ENCODE data around the gene BAIAP2L2. TPM values are rescaled to one million over a fixed set of nuclear protein-coding genes. Genes with fewer than 3 reads are reported as not detected.

Gene BAIAP2L2
- total and polyA plus RNA-seq, 2 of the 4 experiments (the other 2 are of a cell fraction), result 0.18 to 0.46 TPM

- no peak for ATAC-seq (ENCODE audit: low read depth)
- Histone ChIP-seq H3K9me1 (ENCODE audit: insufficient read depth, low read length) (0 out of 2 replicates have a peak, but pooled peaks cover 11% of the 10 kb centered on the region), H3K14ac (replicated peaks; ENCODE audit: low read depth, low read length) (no peak overlapping the region), H4K8ac (ENCODE audit: low read depth in 2 of 2, low read length in 2 of 2) (no peak overlapping the region), H3K9ac (ENCODE audit: low read depth, low read length) (no peak overlapping the region), H3K4me2 (ENCODE audit: low read depth, low read length) (no peak overlapping the region), H3K79me1 (ENCODE audit: low read depth in 1 of 2, low read length in 2 of 2) (no peaks in the 10 kb centered on the region), H2AK5ac (ENCODE audit: low read depth, low read length) (no peak overlapping the region), H4K20me1 (ENCODE audit: insufficient read depth, low read length) (no peaks in the 10 kb centered on the region), H3K18ac (ENCODE audit: low read depth, low read length) (no peak overlapping the region), H3K56ac (ENCODE audit: extremely low read depth, insufficient read depth, low read length) (no peak overlapping the region), H3K4me3 (ENCODE audit: insufficient read depth, low read depth, low read length) (no peak overlapping the region), H3K9me3 (ENCODE audit: control insufficient read depth, insufficient read depth, low read length) (no peaks in the 10 kb centered on the region), H4K5ac (ENCODE audit: low read depth, low read length) (no peak overlapping the region), H2AFZ (replicated peaks; ENCODE audit: low read length, poor library complexity) (no peak overlapping the region), H3K36me3 (ENCODE audit: control insufficient read depth, insufficient read depth, low read length) (no peaks in the 10 kb centered on the region), H2BK5ac (ENCODE audit: low read depth, low read length, poor library complexity, severe bottlenecking) (no peak overlapping the region), H4K91ac (ENCODE audit: insufficient read depth, low read depth, low read length) (no peak overlapping the region), H2AK9ac (replicated peaks; ENCODE audit: low read depth, low read length, poor library complexity) (no peak overlapping the region), H2BK120ac (ENCODE audit: low read depth, low read length) (no peak overlapping the region), H3K27me3 (ENCODE audit: control insufficient read depth, insufficient read depth, low read length) (peaks cover 2% of the 10 kb centered on the region; the same call in 1 of the 2 replicates), H3K4me1 (ENCODE audit: control insufficient read depth, insufficient read depth, low read length) (peaks cover 2% of the 10 kb centered on the region; the same call in 1 of the 2 replicates), H2BK20ac (ENCODE audit: low read depth, low read length) (no peak overlapping the region), H3K27ac (ENCODE audit: insufficient read depth, low read length) (no peak overlapping the region), H3K23ac (ENCODE audit: low read depth, low read length) (no peak overlapping the region), H3K4ac (ENCODE audit: low read depth, low read length) (no peak overlapping the region), H2BK15ac (ENCODE audit: low read depth, low read length) (no peak overlapping the region)
- intact Hi-C loops (cut with micrococcal nuclease), result no loop called here
- CTCF ChIA-PET, result no interaction called here
- TF ChIP-seq BHLHE40 (IDR thresholded peaks at IDR 0.05; ENCODE audit: low read depth, low read length), result no peak
- TF ChIP-seq CEBPB (IDR thresholded peaks at IDR 0.05; ENCODE audit: low read depth, low read length), result peak; percentile 77
- BruUV-seq (replicated peaks), result no TSS peak
- in situ Hi-C loops (cut with MboI; ENCODE audit: low sequenced_read_pairs), result no loop called here
- dilution Hi-C loops (cut with HindIII; ENCODE audit: low sequenced_read_pairs, unreplicated experiment), result no loop called here
- no peak for DNase-seq
- POLR2A ChIA-PET (ENCODE audit: unreplicated experiment), result no interaction called here
- WGBS, 2 experiments (ENCODE audit: extremely low coverage in 2 of 2, insufficient read length in 1 of 2), result no CpG with 5 or more reads among the region's 5 CpGs
Measured at GRCh38 chr22:38041760-38042487, 68.6 kb downstream of the BAIAP2L2 start.

Data from IMR-90 (cell line).